KMS-11 (cell line): ENCODE results near the gene TANC1.
A peak's percentile ranks its signal among the peaks of the same experiment; 100 is the strongest.

ENCODE experiments used
- H2AFZ ChIP-seq: fragments of 200-600 bp; sonication (generic); 2 replicates; pipeline ENCODE4 v1.6.1; 2016; ENCODE audit warnings: antibody characterized with exemption, mixed run types, low read depth
- H3K27ac ChIP-seq: fragments of 200-600 bp; sonication (generic); 2 replicates; pipeline ENCODE4 v1.6.1; 2016; ENCODE audit warnings: mild to moderate bottlenecking, mixed run types
- H3K27me3 ChIP-seq: fragments of 200-600 bp; sonication (generic); 2 replicates; pipeline ENCODE4 v1.6.1; 2017; ENCODE audit warnings: mild to moderate bottlenecking, low read depth, mixed run types, moderate library complexity; ENCODE audit not compliant: insufficient read depth
- H3K36me3 ChIP-seq: fragments of 200-600 bp; sonication (generic); 2 replicates; pipeline ENCODE4 v1.6.1; 2017; ENCODE audit warnings: mild to moderate bottlenecking, mixed run types; ENCODE audit not compliant: insufficient read depth
- H3K4me1 ChIP-seq: fragments of 200-600 bp; sonication (generic); 2 replicates; pipeline ENCODE4 v1.6.1; 2016; ENCODE audit warnings: mild to moderate bottlenecking, low read depth, mixed run types; ENCODE audit not compliant: poor library complexity, severe bottlenecking
- H3K4me2 ChIP-seq: fragments of 200-600 bp; sonication (generic); 2 replicates; pipeline ENCODE4 v1.7.0; 2016; ENCODE audit warnings: mild to moderate bottlenecking, mixed run types
- H3K4me3 ChIP-seq: fragments of 200-600 bp; sonication (generic); IDR thresholded peaks from 2 replicates; pipeline ENCODE4 v1.6.1; 2017; ENCODE audit warnings: low read depth, low read length, mixed read lengths; ENCODE audit not compliant: insufficient read depth
- H3K79me2 ChIP-seq: fragments of 200-600 bp; sonication (generic); 2 replicates; pipeline ENCODE4 v1.6.1; 2016; ENCODE audit warnings: low read depth, mixed run types; ENCODE audit not compliant: insufficient read depth
- H3K9ac ChIP-seq: fragments of 200-600 bp; sonication (generic); 2 replicates; pipeline ENCODE4 v1.6.1; 2016; ENCODE audit warnings: mild to moderate bottlenecking, mixed run types
- H4K20me1 ChIP-seq: fragments of 200-600 bp; sonication (generic); 2 replicates; pipeline ENCODE4 v1.6.1; 2016; ENCODE audit warnings: mild to moderate bottlenecking, mixed run types; ENCODE audit not compliant: insufficient read depth
- CTCF ChIP-seq: fragments of 200-600 bp; sonication (generic); conservative IDR thresholded peaks from 2 replicates; pipeline ENCODE4 v1.6.1; 2017; ENCODE audit warnings: low read depth, mild to moderate bottlenecking, antibody characterized with exemption, low read length, moderate library complexity, mixed read lengths

The TANC1 gene

GRCh38 chr2:158940356-158940755, 28.1 kb upstream of the TANC1 start:
- H3K9ac ChIP-seq: no peak overlapping the region
- H3K4me3 ChIP-seq: no peak overlapping the region
- H3K4me2 ChIP-seq: no peak overlapping the region
- no peak overlapping the region for H2AFZ ChIP-seq
- H3K79me2 ChIP-seq: no peaks in the 10 kb centered on the region
- H3K4me1 ChIP-seq: no peaks in the 10 kb centered on the region
- H3K36me3 ChIP-seq: no peaks in the 10 kb centered on the region
- no peaks in the 10 kb centered on the region for H4K20me1 ChIP-seq
- no peak overlapping the region for H3K27ac ChIP-seq
- H3K27me3 ChIP-seq: no peaks in the 10 kb centered on the region
- TF ChIP-seq CTCF: no peak

DNA sequence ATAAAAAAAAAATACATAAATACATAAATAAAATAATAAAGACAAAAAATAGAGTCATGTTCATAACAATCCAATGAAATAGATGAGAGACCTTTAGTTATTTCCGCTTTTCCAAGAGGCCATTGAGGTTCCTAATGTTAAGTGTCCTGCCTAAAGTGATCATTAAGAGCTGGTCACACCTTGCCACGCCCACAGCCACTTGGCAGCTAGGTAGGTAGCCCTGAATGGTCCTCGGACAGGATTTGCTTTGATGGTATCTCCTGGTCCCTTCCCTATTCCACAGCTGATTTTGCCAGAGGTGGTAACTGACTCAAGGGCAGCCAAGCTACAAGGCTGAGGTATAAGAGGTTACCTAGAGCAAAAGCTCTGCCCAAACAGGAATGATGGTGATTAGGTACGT, 24.5 kb upstream of the TANC1 start:
- no peak overlapping the region for H3K4me2 ChIP-seq
- no peak overlapping the region for H3K27ac ChIP-seq
- no peaks in the 10 kb centered on the region for H4K20me1 ChIP-seq
- no peaks in the 10 kb centered on the region for H3K79me2 ChIP-seq
- H3K27me3 ChIP-seq: no peaks in the 10 kb centered on the region
- H2AFZ ChIP-seq: no peak overlapping the region
- H3K36me3 ChIP-seq: no peaks in the 10 kb centered on the region
- no peak overlapping the region for H3K4me3 ChIP-seq
- H3K9ac ChIP-seq: no peak overlapping the region
- H3K4me1 ChIP-seq: no peaks in the 10 kb centered on the region
- TF ChIP-seq CTCF: no peak

GRCh38 chr2:158948964-158949699, 19.3 kb upstream of the TANC1 start:
- H3K9ac ChIP-seq: no peak overlapping the region
- no peak overlapping the region for H2AFZ ChIP-seq
- no peak for TF ChIP-seq CTCF
- no peaks in the 10 kb centered on the region for H4K20me1 ChIP-seq
- H3K4me1 ChIP-seq: peaks cover 11% of the 10 kb centered on the region
- H3K79me2 ChIP-seq: no peaks in the 10 kb centered on the region
- no peak overlapping the region for H3K27ac ChIP-seq
- H3K4me2 ChIP-seq: no peak overlapping the region
- H3K36me3 ChIP-seq: no peaks in the 10 kb centered on the region
- H3K27me3 ChIP-seq: no peaks in the 10 kb centered on the region
- H3K4me3 ChIP-seq: no peak overlapping the region

GRCh38 chr2:158953454-158953853, 15.0 kb upstream of the TANC1 start:
- H3K4me3 ChIP-seq: no peak overlapping the region
- H3K79me2 ChIP-seq: no peaks in the 10 kb centered on the region
- H3K4me2 ChIP-seq: peak overlapping the region; percentile 27; the same call in 1 of the 2 replicates

More at GRCh38 chr2:158953454-158953853, 15.0 kb upstream of the TANC1 start:
- H3K4me1 ChIP-seq: peaks cover 27% of the 10 kb centered on the region
- no peaks in the 10 kb centered on the region for H3K27me3 ChIP-seq
- no peak overlapping the region for H2AFZ ChIP-seq
- no peak overlapping the region for H3K9ac ChIP-seq
- H3K27ac ChIP-seq: no peak overlapping the region
- H3K36me3 ChIP-seq: no peaks in the 10 kb centered on the region
- no peak for TF ChIP-seq CTCF
- H4K20me1 ChIP-seq: no peaks in the 10 kb centered on the region
